Liver (tissue), 9 donors: Measurements from ENCODE around the gene STK33. TPM values are rescaled to one million over a fixed set of nuclear protein-coding genes. Genes with fewer than 3 reads are reported as not detected.
"Not testable (repeated sequence)": the region's sequence is repeated elsewhere in the genome, so short reads cannot be mapped to it uniquely, and the experiment has no call there.

Source experiments
- DNase-seq: peaks from one replicate; pipeline ENCODE4 v3.0.0-alpha.2; 2017; ENCODE audit warnings: low spot score
- H3K27ac ChIP-seq, 2 donors: one replicate each; pipeline ENCODE4 v1.7.0; 2013; ENCODE audit warnings: inconsistent platforms in 2 of 2, low read length in 2 of 2, control low read depth in 1 of 2, low read depth in 1 of 2, mild to moderate bottlenecking in 1 of 2
- H3K27me3 ChIP-seq, 4 donors: one replicate each; pipeline versions ENCODE4 v1.6.1 to v1.7.0; 2013; ENCODE audit warnings: low read length in 3 of 4, inconsistent platforms in 1 of 4, mild to moderate bottlenecking in 1 of 4, moderate library complexity in 1 of 4; ENCODE audit not compliant: control insufficient read depth in 4 of 4, insufficient read depth in 4 of 4
- H3K36me3 ChIP-seq, 4 donors: one replicate each; pipeline versions ENCODE4 v1.6.1 to v1.7.0; 2013; ENCODE audit warnings: low read length in 3 of 4, mild to moderate bottlenecking in 3 of 4, low read depth in 1 of 4, moderate library complexity in 1 of 4; ENCODE audit not compliant: control insufficient read depth in 4 of 4, insufficient read depth in 3 of 4
- H3K4me1 ChIP-seq, 4 donors: one replicate each; pipeline versions ENCODE4 v1.6.1 to v1.7.0; 2013; ENCODE audit warnings: low read length in 3 of 4, mild to moderate bottlenecking in 3 of 4, moderate library complexity in 1 of 4; ENCODE audit not compliant: control insufficient read depth in 4 of 4, insufficient read depth in 4 of 4
- H3K4me3 ChIP-seq, 3 donors: one replicate each; pipeline versions ENCODE4 v1.6.1 to v1.7.0; 2013; ENCODE audit warnings: low read length in 3 of 3, control low read depth in 1 of 3, low read depth in 1 of 3, mild to moderate bottlenecking in 1 of 3
- H3K9ac ChIP-seq, 2 donors: one replicate each; pipeline ENCODE4 v1.7.0; 2013; ENCODE audit warnings: low read length in 2 of 2, mild to moderate bottlenecking in 2 of 2, moderate library complexity in 2 of 2, control low read depth in 1 of 2, low read depth in 1 of 2
- H3K9me3 ChIP-seq, 4 donors: one replicate each; pipeline versions ENCODE4 v1.6.1 to v1.7.0; 2013; ENCODE audit warnings: low read length in 3 of 4; ENCODE audit not compliant: control insufficient read depth in 4 of 4
- ATF3 ChIP-seq: IDR thresholded peaks from 2 replicates; pipeline ENCODE4 v1.6.1; 2016; ENCODE audit warnings: antibody characterized with exemption
- FOXA1 ChIP-seq: IDR thresholded peaks from 2 replicates; pipeline ENCODE4 v1.6.1; 2016; ENCODE audit warnings: antibody characterized with exemption
- FOXA2 ChIP-seq: IDR thresholded peaks from 2 replicates; pipeline ENCODE4 v1.6.1; 2016; ENCODE audit warnings: antibody characterized with exemption
- HNF4A ChIP-seq, 2 donors: conservative IDR thresholded peaks; 2 replicates each; pipeline ENCODE4 v1.6.1; 2016; ENCODE audit warnings: antibody characterized with exemption in 2 of 2, mild to moderate bottlenecking in 2 of 2
- JUND ChIP-seq, 2 donors: IDR thresholded peaks; 2 replicates each; pipeline ENCODE4 v1.6.1; 2016; ENCODE audit warnings: antibody characterized with exemption in 2 of 2
- MAX ChIP-seq: IDR thresholded peaks from 2 replicates; pipeline ENCODE4 v1.6.1; 2016; ENCODE audit warnings: antibody characterized with exemption
- NR2F2 ChIP-seq: IDR thresholded peaks from 2 replicates; pipeline ENCODE4 v1.6.1; 2016; ENCODE audit warnings: antibody characterized with exemption
- RAD21 ChIP-seq, 2 donors: IDR thresholded peaks; 2 replicates each; pipeline ENCODE4 v1.6.1; 2016; ENCODE audit warnings: antibody characterized with exemption in 2 of 2, mild to moderate bottlenecking in 2 of 2
- RXRA ChIP-seq, 2 donors: IDR thresholded peaks; 2 replicates each; pipeline ENCODE4 v1.6.1; 2017 to 2018; ENCODE audit warnings: antibody characterized with exemption in 2 of 2, mild to moderate bottlenecking in 1 of 2
- SP1 ChIP-seq: IDR thresholded peaks from 2 replicates; pipeline ENCODE4 v1.6.1; 2018; ENCODE audit warnings: antibody characterized with exemption, mild to moderate bottlenecking
- TAF1 ChIP-seq: conservative IDR thresholded peaks from 2 replicates; pipeline ENCODE4 v1.6.1; 2016; ENCODE audit warnings: antibody characterized with exemption, mild to moderate bottlenecking
- YY1 ChIP-seq: IDR thresholded peaks from 2 replicates; pipeline ENCODE4 v1.6.1; 2016; ENCODE audit warnings: antibody characterized with exemption, mild to moderate bottlenecking
- WGBS: extraction: QIAGEN DNeasy Blood & Tissue Kit; methylation state at CpG from one replicate; pipeline ENCODE4 v1.1.7; 2013; 5-methylcytosine and 5-hydroxymethylcytosine counted together
- polyA plus RNA-seq, 2 donors: library from polyadenylated mRNA; stranded (reverse) in 1 of 2; unstranded in 1 of 2; fragments of 200-250 nt in 1 of 2; fragments of >200 nt in 1 of 2; fragmentation: Nextera tagmentation in 1 of 2; extraction: Ambion mirVana in 1 of 2; gene quantifications; one replicate each; pipeline versions ENCODE4 v1.2.1 to v1.2.3, GENCODE V29; 2013 to 2015
- total RNA-seq, 2 donors: library from RNA; depleted of rRNA; stranded (reverse); fragments of >200 nt; gene quantifications; one replicate each; pipeline ENCODE4 v1.2.3, GENCODE V29; 2014
- TF ChIP-seq, protein P1 (sequence below): IDR thresholded peaks from 2 replicates; pipeline ENCODE4 v1.6.1; 2016; ENCODE audit warnings: antibody characterized with exemption
- donor health status: healthy.
- donor health status: healthy.
- donor health status: healthy.
- donor health status: healthy.
- donor health status: healthy.

The STK33 gene
- total and polyA plus RNA-seq, 4 donors = 0.09 to 1.1 (median 0.52) TPM

DNA sequence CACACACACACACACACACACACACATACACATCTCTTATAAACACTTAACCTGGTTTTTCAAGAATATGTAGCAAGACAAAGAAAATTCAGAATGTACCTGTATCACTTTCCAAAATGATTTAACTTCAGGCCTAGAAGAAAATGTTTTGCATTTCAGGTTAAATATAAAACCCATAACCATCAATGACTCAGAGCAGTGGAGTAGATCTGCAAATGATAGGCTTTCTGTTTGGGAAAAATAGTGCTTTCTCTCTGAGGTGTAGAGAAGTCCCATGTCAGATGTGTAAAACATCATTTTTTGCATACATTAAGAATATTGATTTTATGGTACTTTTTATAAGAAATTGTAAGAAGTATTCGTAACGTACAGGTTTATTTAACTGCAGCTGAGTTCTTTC is 116.9 kb downstream of the STK33 start:
- Histone ChIP-seq H3K27ac (no peak overlapping the region), H3K4me3 (no peak overlapping the region), H3K9me3 (no peaks in the 10 kb centered on the region), H3K36me3 (no peaks in the 10 kb centered on the region), H3K9ac (no peak overlapping the region), H3K4me1 (no peaks in the 10 kb centered on the region), H3K27me3 (peaks cover 0 to 3% (median 0%) of the 10 kb centered on the region in 4 donors)
- TF ChIP-seq RXRA (IDR thresholded peaks at IDR 0.05) (no peak), MAX (no peak), JUND (IDR thresholded peaks at IDR 0.05) (no peak), RAD21 (IDR thresholded peaks at IDR 0.05) (no peak)
- TF ChIP-seq, protein P1, sequence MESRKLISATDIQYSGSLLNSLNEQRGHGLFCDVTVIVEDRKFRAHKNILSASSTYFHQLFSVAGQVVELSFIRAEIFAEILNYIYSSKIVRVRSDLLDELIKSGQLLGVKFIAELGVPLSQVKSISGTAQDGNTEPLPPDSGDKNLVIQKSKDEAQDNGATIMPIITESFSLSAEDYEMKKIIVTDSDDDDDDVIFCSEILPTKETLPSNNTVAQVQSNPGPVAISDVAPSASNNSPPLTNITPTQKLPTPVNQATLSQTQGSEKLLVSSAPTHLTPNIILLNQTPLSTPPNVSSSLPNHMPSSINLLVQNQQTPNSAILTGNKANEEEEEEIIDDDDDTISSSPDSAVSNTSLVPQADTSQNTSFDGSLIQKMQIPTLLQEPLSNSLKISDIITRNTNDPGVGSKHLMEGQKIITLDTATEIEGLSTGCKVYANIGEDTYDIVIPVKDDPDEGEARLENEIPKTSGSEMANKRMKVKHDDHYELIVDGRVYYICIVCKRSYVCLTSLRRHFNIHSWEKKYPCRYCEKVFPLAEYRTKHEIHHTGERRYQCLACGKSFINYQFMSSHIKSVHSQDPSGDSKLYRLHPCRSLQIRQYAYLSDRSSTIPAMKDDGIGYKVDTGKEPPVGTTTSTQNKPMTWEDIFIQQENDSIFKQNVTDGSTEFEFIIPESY = no peak
- WGBS = 92% methylated on average over 2 of the region's 2 CpGs
- DNase-seq = no peak

GRCh38 chr11:8467806-8468205 is 126.2 kb downstream of the STK33 start:
- not testable (repeated sequence) for H3K27ac ChIP-seq, H3K36me3 ChIP-seq, H3K4me1 ChIP-seq, DNase-seq, H3K4me3 ChIP-seq, H3K9ac ChIP-seq, H3K9me3 ChIP-seq, H3K27me3 ChIP-seq
- 87% methylated on average over 5 of the region's 5 CpGs for WGBS

- H3K4me1 ChIP-seq, H3K9me3 ChIP-seq, H3K4me3 ChIP-seq, H3K27me3 ChIP-seq, H3K27ac ChIP-seq, DNase-seq, H3K36me3 ChIP-seq, H3K9ac ChIP-seq: not testable (repeated sequence)
- 70% methylated on average over 4 of the region's 4 CpGs for WGBS
These were observed 126.7 kb downstream of the STK33 start for GRCh38 chr11:8467356-8467755.

DNA sequence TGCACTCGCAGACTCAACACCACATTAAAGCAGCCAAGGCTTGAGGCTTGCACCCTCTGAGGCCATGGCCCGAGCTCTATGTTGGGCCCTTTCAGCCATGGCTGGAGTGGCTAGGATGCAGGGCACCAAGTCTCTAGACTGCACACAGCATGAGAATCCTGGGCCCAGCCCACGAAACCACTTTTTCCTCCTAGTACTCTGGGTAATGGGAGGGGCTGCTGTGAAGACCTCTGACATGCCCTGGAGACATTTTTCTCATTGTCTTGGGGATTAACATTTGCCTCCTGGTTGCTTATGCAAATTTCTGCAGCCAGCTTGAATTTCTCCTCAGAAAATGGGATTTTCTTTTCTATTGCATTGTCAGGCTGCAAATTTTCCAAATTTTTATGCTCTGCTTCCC is 127.1 kb downstream of the STK33 start:
- H3K27me3 ChIP-seq, H3K9me3 ChIP-seq, H3K4me1 ChIP-seq, H3K36me3 ChIP-seq, H3K4me3 ChIP-seq, DNase-seq, H3K27ac ChIP-seq, H3K9ac ChIP-seq: not testable (repeated sequence)
- WGBS = 88% methylated on average over 3 of the region's 3 CpGs

DNA sequence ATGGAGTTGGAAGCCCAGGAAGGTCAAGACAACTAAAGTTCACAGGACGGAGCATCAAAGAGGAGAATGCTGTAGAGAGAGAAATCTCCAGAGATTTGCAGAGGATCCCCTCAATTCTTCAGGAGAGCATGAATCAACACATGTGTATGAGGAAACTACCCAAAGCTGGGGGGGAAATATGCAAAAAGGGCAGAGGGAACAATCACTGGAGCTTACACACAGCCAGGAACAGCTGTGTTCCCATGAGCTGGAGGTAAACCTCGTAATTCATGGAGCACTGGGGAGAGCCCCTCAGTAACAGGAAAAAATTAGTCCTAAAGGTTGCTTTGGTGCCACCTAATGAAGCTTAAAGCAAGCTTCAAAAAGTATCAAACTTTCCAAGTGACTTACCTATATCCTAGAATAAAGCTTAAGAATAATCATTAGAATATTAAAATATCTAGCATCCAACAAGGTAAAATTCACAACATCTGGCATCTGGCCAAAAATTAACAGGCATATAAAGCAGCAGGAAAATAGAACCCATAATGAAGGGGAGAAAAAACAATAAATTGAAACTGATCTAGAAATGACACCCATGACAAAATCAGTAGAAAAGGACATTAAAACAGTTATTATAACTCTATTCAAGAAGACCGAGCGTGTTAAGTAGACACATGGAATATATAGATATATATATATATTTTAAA is 134.2 kb downstream of the STK33 start:
- no peaks in the 10 kb centered on the region for H3K9me3 ChIP-seq
- H3K9ac ChIP-seq = no peak overlapping the region
- 87% methylated on average over 4 of the region's 4 CpGs for WGBS
- H3K36me3 ChIP-seq = no peaks in the 10 kb centered on the region
- no peak overlapping the region for H3K4me3 ChIP-seq
- peaks cover 0 to 3% (median 0%) of the 10 kb centered on the region in 4 donors for H3K27me3 ChIP-seq
- no peak overlapping the region for H3K27ac ChIP-seq
- DNase-seq = no peak
- H3K4me1 ChIP-seq = no peaks in the 10 kb centered on the region
- TF ChIP-seq FOXA1 = no peak
- no peak for TF ChIP-seq MAX
- TF ChIP-seq RAD21 (IDR thresholded peaks at IDR 0.05) = no peak
- TF ChIP-seq RXRA (IDR thresholded peaks at IDR 0.05) = no peak
- TF ChIP-seq JUND (IDR thresholded peaks at IDR 0.05) = no peak
- TF ChIP-seq FOXA2 = no peak
- no peak for TF ChIP-seq YY1
- TF ChIP-seq SP1 = no peak
- no peak for TF ChIP-seq HNF4A (conservative IDR thresholded peaks at IDR 0.05)
- no peak for TF ChIP-seq NR2F2
- TF ChIP-seq, protein P1 = no peak
- TF ChIP-seq ATF3 = no peak
- TF ChIP-seq TAF1 = no peak
